H9 (cell line): ENCODE results near the gene RIC8A. TPM values are rescaled to one million over a fixed set of nuclear protein-coding genes. Genes with fewer than 3 reads are reported as not detected.
A peak's percentile ranks its signal among the peaks of the same experiment; 100 is the strongest.

Experiments used
- DNase-seq: peaks from one replicate; pipeline ENCODE4 v3.0.0-alpha.2; 2017
- H2AFZ ChIP-seq: one replicate; pipeline ENCODE4 v1.6.1; 2013; ENCODE audit warnings: mild to moderate bottlenecking, low read length, control low read depth, moderate library complexity
- H2AK5ac ChIP-seq: 2 replicates; pipeline ENCODE4 v1.6.1; 2013; ENCODE audit warnings: low read length, control low read depth, mixed read lengths; ENCODE audit not compliant: insufficient read length
- H2BK120ac ChIP-seq: one replicate; pipeline ENCODE4 v1.6.1; 2013; ENCODE audit warnings: low read depth, mild to moderate bottlenecking, low read length, control low read depth, inconsistent platforms; ENCODE audit not compliant: poor library complexity, severe bottlenecking
- H2BK12ac ChIP-seq: 2 replicates; pipeline ENCODE4 v1.6.1; 2013; ENCODE audit warnings: low read length, control low read depth, mixed read lengths, low read depth; ENCODE audit not compliant: insufficient read length
- H2BK15ac ChIP-seq: 2 replicates; pipeline ENCODE4 v1.6.1; 2013; ENCODE audit warnings: low read depth, low read length, control low read depth
- H2BK20ac ChIP-seq: one replicate; pipeline ENCODE4 v1.6.1; 2013; ENCODE audit warnings: low read depth, mild to moderate bottlenecking, low read length, control low read depth, inconsistent platforms; ENCODE audit not compliant: poor library complexity, severe bottlenecking
- H2BK5ac ChIP-seq: 2 replicates; pipeline ENCODE4 v1.6.1; 2013; ENCODE audit warnings: low read length, control low read depth, mixed read lengths; ENCODE audit not compliant: insufficient read length
- H3K14ac ChIP-seq: 2 replicates; pipeline ENCODE4 v1.6.1; 2013; ENCODE audit warnings: low read length, control low read depth; ENCODE audit not compliant: insufficient read depth
- H3K18ac ChIP-seq: 2 replicates; pipeline ENCODE4 v1.6.1; 2013; ENCODE audit warnings: low read depth, mild to moderate bottlenecking, mixed read lengths, low read length, control low read depth; ENCODE audit not compliant: insufficient read length
- H3K23ac ChIP-seq: 2 replicates; pipeline ENCODE4 v1.6.1; 2013; ENCODE audit warnings: low read length, control low read depth, mixed read lengths, low read depth; ENCODE audit not compliant: insufficient read length
- H3K23me2 ChIP-seq: 2 replicates; pipeline ENCODE4 v1.6.1; 2013; ENCODE audit warnings: low read depth, mild to moderate bottlenecking, mixed read lengths, low read length, control low read depth; ENCODE audit not compliant: insufficient read length, poor library complexity, severe bottlenecking
- H3K27ac ChIP-seq: 2 replicates; pipeline ENCODE4 v1.5.1; 2013; ENCODE audit warnings: low read length, control low read depth, mixed read lengths, low read depth; ENCODE audit not compliant: insufficient read length
- H3K27me3 ChIP-seq: 2 replicates; pipeline ENCODE4 v1.6.1; 2013; ENCODE audit warnings: low read length, control low read depth, inconsistent platforms; ENCODE audit not compliant: insufficient read depth
- H3K4ac ChIP-seq: 2 replicates; pipeline ENCODE4 v1.6.1; 2013; ENCODE audit warnings: low read depth, mild to moderate bottlenecking, control low read depth, inconsistent platforms, low read length, moderate library complexity
- H3K4me1 ChIP-seq: 2 replicates; pipeline ENCODE4 v1.6.1; 2013; ENCODE audit warnings: low read length, control low read depth, inconsistent platforms; ENCODE audit not compliant: insufficient read depth
- H3K4me2 ChIP-seq: 2 replicates; pipeline ENCODE4 v1.6.1; 2013; ENCODE audit warnings: low read length, control low read depth, mixed read lengths; ENCODE audit not compliant: insufficient read length, insufficient read depth
- H3K56ac ChIP-seq: 2 replicates; pipeline ENCODE4 v1.6.1; 2013; ENCODE audit warnings: low read depth, mild to moderate bottlenecking, mixed read lengths, low read length, control low read depth; ENCODE audit not compliant: insufficient read length
- H3K79me1 ChIP-seq: 2 replicates; pipeline ENCODE4 v1.6.1; 2013; ENCODE audit warnings: low read depth, mild to moderate bottlenecking, moderate library complexity, low read length, control low read depth, inconsistent platforms; ENCODE audit not compliant: insufficient read depth, poor library complexity, severe bottlenecking
- H3K79me2 ChIP-seq: 2 replicates; pipeline ENCODE4 v1.6.1; 2013; ENCODE audit warnings: low read length, control low read depth, inconsistent platforms; ENCODE audit not compliant: insufficient read depth
- H3K9ac ChIP-seq: 2 replicates; pipeline ENCODE4 v1.6.1; 2013; ENCODE audit warnings: low read length, control low read depth, mixed read lengths; ENCODE audit not compliant: insufficient read length; ENCODE audit errors: extremely low read depth
- H3K9me3 ChIP-seq: one replicate; pipeline ENCODE4 v1.6.1; 2013; ENCODE audit warnings: low read depth, low read length, inconsistent platforms; ENCODE audit not compliant: control insufficient read depth
- H3T11ph ChIP-seq: one replicate; pipeline ENCODE4 v1.6.1; 2013; ENCODE audit warnings: mild to moderate bottlenecking, low read length, control low read depth, inconsistent platforms
- H4K20me1 ChIP-seq: one replicate; pipeline ENCODE4 v1.6.1; 2013; ENCODE audit not compliant: control insufficient read depth, insufficient read length, insufficient read depth
- H4K5ac ChIP-seq: 2 replicates; pipeline ENCODE4 v1.6.1; 2013; ENCODE audit warnings: low read depth, mild to moderate bottlenecking, mixed read lengths, low read length, control low read depth; ENCODE audit not compliant: insufficient read length
- H4K8ac ChIP-seq: replicated peaks from 2 replicates; pipeline ENCODE4 v1.6.1; 2013; ENCODE audit warnings: low read length, control low read depth, mixed read lengths, low read depth; ENCODE audit not compliant: insufficient read length
- H4K91ac ChIP-seq: 2 replicates; pipeline ENCODE4 v1.6.1; 2013; ENCODE audit warnings: low read depth, mild to moderate bottlenecking, moderate library complexity, mixed read lengths, low read length, control low read depth; ENCODE audit not compliant: insufficient read length
- H3K27ac Mint-ChIP-seq, 3 experiments: 2 replicates in 2 of 3; 3 replicates in 1 of 3; pipeline ENCODE4 v1.8.0; 2020 to 2021; ENCODE audit warnings: mixed read lengths in 3 of 3, mild to moderate bottlenecking in 1 of 3, moderate library complexity in 1 of 3
- H3K27me3 Mint-ChIP-seq: 2 replicates; pipeline ENCODE4 v1.8.0; 2021; ENCODE audit warnings: low read depth, mild to moderate bottlenecking, moderate library complexity, mixed read lengths
- H3K36me3 Mint-ChIP-seq, 3 experiments: 2 replicates in 2 of 3; 3 replicates in 1 of 3; pipeline ENCODE4 v1.8.0; 2020 to 2021; ENCODE audit warnings: low read depth in 3 of 3, mixed read lengths in 3 of 3; ENCODE audit not compliant: insufficient read depth in 1 of 3
- H3K4me1 Mint-ChIP-seq, 2 experiments: 2 replicates each; pipeline ENCODE4 v1.8.0; 2020; ENCODE audit warnings: mixed read lengths in 2 of 2
- H3K4me3 Mint-ChIP-seq, 2 experiments: 2 replicates in 1 of 2; 3 replicates in 1 of 2; pipeline ENCODE4 v1.8.0; 2020 to 2021; ENCODE audit warnings: mild to moderate bottlenecking in 2 of 2, mixed read lengths in 2 of 2, moderate library complexity in 1 of 2
- H3K9me3 Mint-ChIP-seq, 2 experiments: 2 replicates in 1 of 2; 3 replicates in 1 of 2; pipeline ENCODE4 v1.8.0; 2020; ENCODE audit warnings: mild to moderate bottlenecking in 2 of 2, mixed read lengths in 2 of 2, moderate library complexity in 1 of 2
- CTCF ChIP-seq: fragments of 200-600 bp; sonication (generic); conservative IDR thresholded peaks from 3 replicates; pipeline ENCODE4 v1.8.0; 2021; ENCODE audit warnings: antibody characterized with exemption, mild to moderate bottlenecking
- WGBS: extraction: QIAGEN DNeasy Blood & Tissue Kit; methylation state at CpG from one replicate; pipeline ENCODE4 v1.1.7; 2013; ENCODE audit warnings: missing lambda C conversion rate, low lambda C conversion rate, mixed read lengths; ENCODE audit not compliant: insufficient read length; ENCODE audit errors: extremely low coverage; 5-methylcytosine and 5-hydroxymethylcytosine counted together
- total RNA-seq: library from RNA; stranded (reverse); gene quantifications from 2 replicates; pipeline ENCODE4 v1.2.1, GENCODE V29; 2021

The RIC8A gene
- total RNA-seq, 1 experiment from 2014 or later = 94.9 TPM

- no peaks in the 10 kb centered on the region for H3K9me3 Mint-ChIP-seq
These were observed 5.6 kb downstream of the RIC8A start for GRCh38 chr11:213111-213510.

More at GRCh38 chr11:213111-213510, 5.6 kb downstream of the RIC8A start:
- Histone ChIP-seq H3K14ac (no peak overlapping the region), H2BK12ac (no peak overlapping the region), H2BK15ac (no peak overlapping the region), H3K23me2 (peaks cover 8% of the 10 kb centered on the region), H3K79me1 (no peaks in the 10 kb centered on the region), H2BK5ac (no peak overlapping the region), H3K18ac (no peak overlapping the region), H3K4me1 (no peaks in the 10 kb centered on the region), H3K4ac (no peak overlapping the region), H2BK120ac (no peak overlapping the region), H2BK20ac (no peak overlapping the region), H4K8ac (no peak overlapping the region), H2AK5ac (no peak overlapping the region), H3T11ph (no peak overlapping the region), H3K4me2 (no peak overlapping the region), H2AFZ (no peak overlapping the region), H4K5ac (no peak overlapping the region), H3K9ac (no peak overlapping the region), H3K23ac (no peak overlapping the region), H3K27ac (no peak overlapping the region), H4K20me1 (no peaks in the 10 kb centered on the region), H3K9me3 (no peaks in the 10 kb centered on the region), H3K79me2 (no peaks in the 10 kb centered on the region; the same call in 1 of the 2 replicates), H3K27me3 (no peaks in the 10 kb centered on the region), H3K56ac (no peak overlapping the region), H4K91ac (no peak overlapping the region)
- DNase-seq = no peak
- Mint-ChIP-seq H3K27me3 (no peaks in the 10 kb centered on the region), H3K4me3 (no peak overlapping the region), H3K27ac (peak overlapping the region in 1 of 3 experiments; percentile 90; a peak in 2 of 7 replicates), H3K36me3 (peaks cover 28 to 69% (median 62%) of the 10 kb centered on the region in 3 experiments), H3K4me1 (peaks cover 0 to 7% of the 10 kb centered on the region in 2 experiments; a peak in 3 of 4 replicates)
- TF ChIP-seq CTCF = no peak
- WGBS = no CpG with 5 or more reads among the region's 4 CpGs
